GM21390 (cell line): ENCODE measurements around the gene KIF27.
"Not testable (repeated sequence)": the region's sequence is repeated elsewhere in the genome, so short reads cannot be mapped to it uniquely, and the experiment has no call there.

Experiments
- ATAC-seq: cut with Tn5 transposase; IDR thresholded peaks from one replicate; pipeline ENCODE4 v1.9.1; 2021; ENCODE audit not compliant: unreplicated experiment

KIF27 gene

GRCh38 chr9:83920927-83921707 is at the start of gene KIF27:
Gene KIF27 (minus strand): TSS chr9:83921432. CDS start chr9:83915591, 5,841 bp downstream.
- peak; percentile 94 for ATAC-seq

GRCh38 chr9:83969602-83970001 is 48.4 kb upstream of the KIF27 start:
- ATAC-seq: no peak

GRCh38 chr9:83967073-83967472 is 45.8 kb upstream of the KIF27 start:
- no peak for ATAC-seq

GRCh38 chr9:83966209-83966582 is 45.0 kb upstream of the KIF27 start:
- no peak for ATAC-seq

GRCh38 chr9:83965350-83966208 is 44.3 kb upstream of the KIF27 start:
- no peak for ATAC-seq

- ATAC-seq: no peak
Measured at GRCh38 chr9:83964973-83965349, 43.7 kb upstream of the KIF27 start.

- ATAC-seq: no peak
Measured at GRCh38 chr9:83962165-83962564, 40.9 kb upstream of the KIF27 start.

GRCh38 chr9:83960991-83961390 is 39.8 kb upstream of the KIF27 start:
- no peak for ATAC-seq

GRCh38 chr9:83959061-83959460 is 37.8 kb upstream of the KIF27 start:
- no peak for ATAC-seq

- ATAC-seq: no peak
Measured at GRCh38 chr9:83957248-83957513, 35.9 kb upstream of the KIF27 start.

- peak; percentile 81 for ATAC-seq
Measured at GRCh38 chr9:83956436-83957247, 35.4 kb upstream of the KIF27 start.

GRCh38 chr9:83956086-83956435 is 34.8 kb upstream of the KIF27 start:
- peak; percentile 59 for ATAC-seq

- not testable (repeated sequence) for ATAC-seq
Measured at GRCh38 chr9:83948096-83948495, 26.9 kb upstream of the KIF27 start.

GRCh38 chr9:83940590-83941303 is 19.5 kb upstream of the KIF27 start:
- ATAC-seq: no peak

- peak; percentile 61 for ATAC-seq
Measured at GRCh38 chr9:83937861-83938455, 16.7 kb upstream of the KIF27 start.

GRCh38 chr9:83936523-83936922 is 15.3 kb upstream of the KIF27 start:
- ATAC-seq: no peak

GRCh38 chr9:83935276-83935935 is 14.2 kb upstream of the KIF27 start:
- no peak for ATAC-seq

- no peak for ATAC-seq
Measured at GRCh38 chr9:83934569-83935275, 13.5 kb upstream of the KIF27 start.

- no peak for ATAC-seq
Measured at GRCh38 chr9:83933790-83934189, 12.6 kb upstream of the KIF27 start.

GRCh38 chr9:83932851-83933250 is 11.6 kb upstream of the KIF27 start:
- ATAC-seq: no peak
